ENCODE data around the gene CBX2. TPM values are rescaled to one million over a fixed set of nuclear protein-coding genes. Genes with fewer than 3 reads are reported as not detected.
A peak's percentile ranks its signal among the peaks of the same experiment; 100 is the strongest.

CBX2 gene
- polyA plus RNA-seq, 1 of the 3 experiments (the other 2 are of a cell fraction) = 22.4 TPM

GRCh38 chr17:79798299-79799173 lies 20.6 kb downstream of the CBX2 start:
- Histone ChIP-seq H3K27ac (ENCODE audit: low read depth in 2 of 2, low read length in 1 of 2) (no peak overlapping the region; a peak in 1 of 4 replicates), H3K4me1 (ENCODE audit: control insufficient read depth in 1 of 2, insufficient read depth in 2 of 2, low read depth in 1 of 2, low read length in 1 of 2) (peaks cover 18 to 37% of the 10 kb centered on the region in 2 experiments; a peak in 3 of 4 replicates), H2AFZ (ENCODE audit: low read depth) (no peak overlapping the region), H3K9ac (no peak overlapping the region), H4K20me1 (ENCODE audit: insufficient read depth) (peaks cover 8% of the 10 kb centered on the region; the same call in 1 of the 2 replicates), H3K4me2 (peak overlapping the region; percentile 81), H3K4me3 (ENCODE audit: low read depth in 2 of 2, low read length in 1 of 2) (no peak overlapping the region; a peak in 1 of 4 replicates), H3K79me2 (ENCODE audit: insufficient read depth) (peaks cover 18% of the 10 kb centered on the region), H3K9me2 (no peaks in the 10 kb centered on the region), H3K27me3 (ENCODE audit: insufficient read depth) (0 out of 2 replicates have a peak, but pooled peaks cover 4% of the 10 kb centered on the region), H3F3A (replicated peaks; ENCODE audit: insufficient read depth) (peaks cover 4% of the 10 kb centered on the region), H3K9me3 (no peaks in the 10 kb centered on the region), H3K36me3 (replicated peaks in 1 of 2; ENCODE audit: control insufficient read depth in 1 of 2, insufficient read depth in 2 of 2, low read length in 1 of 2) (peaks cover 0 to 18% of the 10 kb centered on the region in 2 experiments)
- 93% methylated on average over 69 of the region's 70 CpGs for WGBS (ENCODE audit: low lambda C conversion rate)
- CTCF ChIA-PET = interaction anchor here (0.5 to 9.7 kb wide), 12 partner anchors 11 to 734 kb away, joined by 3 to 146 read pairs (median 6); partner anchors contain the start of gene CBX4
- POLR2A ChIA-PET = interaction anchor here (3.3 kb wide), 1 partner anchor 10 kb away, joined by 50 read pairs; no protein-coding TSS in a partner anchor
- DNase-seq = peak; percentile 39
- no peak for TF ChIP-seq EP300 (IDR thresholded peaks at IDR 0.05; ENCODE audit: borderline replicate concordance in 1 of 2, low read depth in 1 of 2, low read length in 1 of 2)
- no peak for TF ChIP-seq TCF12 (IDR thresholded peaks at IDR 0.05)
- TF ChIP-seq YY1 (IDR thresholded peaks at IDR 0.05; ENCODE audit: low read depth) = no peak
- no peak for TF ChIP-seq SMC3 (IDR thresholded peaks at IDR 0.05; ENCODE audit: low read depth, low read length)
- no peak for TF ChIP-seq POLR2AphosphoS5 (IDR thresholded peaks at IDR 0.05; ENCODE audit: low read depth, low read length)
- TF ChIP-seq GABPA (IDR thresholded peaks at IDR 0.05; ENCODE audit: low read depth) = no peak
- TF ChIP-seq CTCF (IDR thresholded peaks at IDR 0.05) = no peak

GRCh38 chr17:79799174-79799537 lies 21.2 kb downstream of the CBX2 start:
- 95% methylated on average over 18 of the region's 23 CpGs for WGBS (ENCODE audit: low lambda C conversion rate)
- H4K20me1 ChIP-seq (ENCODE audit: insufficient read depth) = peaks cover 5% of the 10 kb centered on the region; the same call in 1 of the 2 replicates
- ChIA-PET POLR2A (interaction anchor here (3.3 kb wide), 1 partner anchor 9 kb away, joined by 50 read pairs; no protein-coding TSS in a partner anchor), CTCF (interaction anchor here (1.0 to 9.7 kb wide), 8 partner anchors 11 to 209 kb away, joined by 3 to 146 read pairs (median 9); partner anchors contain the start of gene CBX4)
- TF ChIP-seq ELF1 (IDR thresholded peaks at IDR 0.05) (no peak), GATA2 (CRISPR knock-in tag; IDR thresholded peaks at IDR 0.05) (no peak), TEAD4 (IDR thresholded peaks at IDR 0.05; ENCODE audit: borderline replicate concordance, insufficient read depth) (no peak), EP300 (IDR thresholded peaks at IDR 0.05; ENCODE audit: borderline replicate concordance in 1 of 2, low read depth in 1 of 2, low read length in 1 of 2) (no peak), MXI1 (IDR thresholded peaks at IDR 0.05; ENCODE audit: low read depth, low read length) (no peak), FOXJ3 (CRISPR knock-in tag; IDR thresholded peaks at IDR 0.05) (no peak), RXRA (IDR thresholded peaks at IDR 0.05; ENCODE audit: borderline replicate concordance, low read depth) (no peak), TAF1 (IDR thresholded peaks at IDR 0.05; ENCODE audit: borderline replicate concordance, low read depth, low read length) (no peak), NFIC (IDR thresholded peaks at IDR 0.05; ENCODE audit: borderline replicate concordance) (no peak), CHD2 (IDR thresholded peaks at IDR 0.05; ENCODE audit: low read length, partially characterized antibody) (no peak)
- H3K27me3 ChIP-seq (ENCODE audit: insufficient read depth) = 0 out of 2 replicates have a peak, but pooled peaks cover 5% of the 10 kb centered on the region
- no peaks in the 10 kb centered on the region for H3K9me2 ChIP-seq
- no peak overlapping the region for H3K4me2 ChIP-seq
- peaks cover 12 to 32% of the 10 kb centered on the region in 2 experiments; a peak in 3 of 4 replicates for H3K4me1 ChIP-seq (ENCODE audit: control insufficient read depth in 1 of 2, insufficient read depth in 2 of 2, low read depth in 1 of 2, low read length in 1 of 2)
- no peak overlapping the region for H3K4me3 ChIP-seq (ENCODE audit: low read depth in 2 of 2, low read length in 1 of 2)
- H2AFZ ChIP-seq (ENCODE audit: low read depth) = no peak overlapping the region
- DNase-seq = peak; percentile 35
- peaks cover 4% of the 10 kb centered on the region for H3F3A ChIP-seq (replicated peaks; ENCODE audit: insufficient read depth)
- H3K9me3 ChIP-seq = no peaks in the 10 kb centered on the region
- H3K79me2 ChIP-seq (ENCODE audit: insufficient read depth) = peaks cover 18% of the 10 kb centered on the region
- H3K27ac ChIP-seq (ENCODE audit: low read depth in 2 of 2, low read length in 1 of 2) = no peak overlapping the region
- no peak overlapping the region for H3K9ac ChIP-seq
- H3K36me3 ChIP-seq (replicated peaks in 1 of 2; ENCODE audit: control insufficient read depth in 1 of 2, insufficient read depth in 2 of 2, low read length in 1 of 2) = peaks cover 0 to 13% of the 10 kb centered on the region in 2 experiments

Measured in SK-N-SH (cell line).